Fibroblast of skin of abdomen (primary cell): Measurements from ENCODE around the gene SLC25A1.
"Not testable (repeated sequence)": the region's sequence is repeated elsewhere in the genome, so short reads cannot be mapped to it uniquely, and the experiment has no call there.

ENCODE experiments used
- DNase-seq: peaks from one replicate; pipeline ENCODE4 v3.0.0-alpha.2; 2013

Gene SLC25A1

DNA sequence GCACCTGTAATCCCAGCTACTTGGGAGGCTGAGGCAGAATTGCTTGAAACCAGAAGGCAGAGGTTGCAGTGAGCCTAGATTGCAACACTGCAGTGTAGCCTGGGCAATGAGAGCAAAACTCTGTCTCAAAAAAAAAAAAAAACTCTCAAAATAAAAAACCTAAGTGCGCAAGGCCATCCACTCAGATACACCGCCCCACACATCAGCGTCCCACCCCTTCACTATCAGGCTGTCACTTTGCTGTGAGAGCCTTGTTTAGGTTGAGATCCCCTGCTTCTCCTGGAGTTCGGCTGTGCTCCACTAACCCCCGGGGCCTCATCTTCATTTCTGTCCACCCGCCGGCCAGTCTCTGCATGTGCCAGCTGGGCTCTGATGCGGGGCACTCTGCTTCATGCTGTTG lies 12.1 kb downstream of the SLC25A1 start:
- DNase-seq: no peak

DNA sequence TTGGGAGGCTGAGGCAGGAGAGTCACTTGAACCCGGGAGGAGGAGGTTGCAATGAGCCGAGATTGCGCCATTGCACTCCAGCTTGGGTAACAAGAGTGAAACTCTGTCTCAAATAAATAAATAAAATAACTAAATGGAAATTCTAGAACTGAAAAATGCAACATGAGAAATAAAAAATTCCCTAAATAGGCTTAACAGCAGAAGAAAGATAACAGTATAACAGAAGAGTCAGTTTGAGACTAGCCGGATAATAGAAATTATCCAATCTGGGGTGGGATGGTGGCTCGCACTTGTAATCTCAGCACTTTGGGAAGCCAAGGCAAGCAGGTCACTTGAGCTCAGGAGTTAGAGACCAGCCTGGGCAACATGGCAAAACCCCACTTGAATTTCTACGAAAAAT lies 14.1 kb downstream of the SLC25A1 start:
- DNase-seq: no peak

DNA sequence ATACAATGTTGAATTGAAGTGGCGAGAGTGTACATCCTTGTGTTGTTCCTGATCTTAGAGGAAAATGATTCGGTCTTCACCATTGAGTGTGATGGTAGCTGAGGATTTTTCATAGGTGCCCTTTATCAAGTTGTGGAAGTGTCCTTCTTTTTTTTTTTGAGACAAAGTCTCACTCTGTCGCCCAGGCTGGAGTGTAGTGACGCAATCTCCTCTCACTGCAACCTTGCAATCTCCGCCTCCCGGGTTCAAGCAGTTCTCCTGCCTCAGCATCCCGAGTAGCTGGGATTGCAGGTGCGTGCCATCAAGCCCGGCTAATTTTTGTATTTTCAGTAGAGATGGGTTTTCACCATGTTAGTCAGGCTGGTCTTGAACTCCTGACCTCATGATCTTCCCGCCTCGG lies 19.9 kb downstream of the SLC25A1 start:
- DNase-seq: not testable (repeated sequence)

DNA sequence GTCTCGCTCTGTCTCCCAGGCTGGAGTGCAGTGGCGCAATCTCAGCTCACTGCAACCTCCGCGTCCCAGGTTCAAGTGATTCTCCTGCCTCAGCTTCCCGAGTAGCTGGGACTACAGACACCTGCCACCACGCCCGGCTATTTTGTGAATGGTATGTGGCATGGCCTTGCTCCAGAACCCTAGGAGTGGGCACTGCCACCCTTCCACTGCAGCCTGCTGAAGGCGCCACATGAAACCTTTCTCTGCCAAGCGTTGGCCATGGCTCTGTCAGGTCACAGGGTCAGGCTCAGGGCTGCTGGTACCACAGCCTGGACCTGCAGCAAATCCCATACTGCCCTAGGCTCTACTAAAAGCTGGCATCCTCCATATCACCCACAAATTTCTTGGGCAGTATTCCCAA lies 22.4 kb downstream of the SLC25A1 start:
- not testable (repeated sequence) for DNase-seq

DNA sequence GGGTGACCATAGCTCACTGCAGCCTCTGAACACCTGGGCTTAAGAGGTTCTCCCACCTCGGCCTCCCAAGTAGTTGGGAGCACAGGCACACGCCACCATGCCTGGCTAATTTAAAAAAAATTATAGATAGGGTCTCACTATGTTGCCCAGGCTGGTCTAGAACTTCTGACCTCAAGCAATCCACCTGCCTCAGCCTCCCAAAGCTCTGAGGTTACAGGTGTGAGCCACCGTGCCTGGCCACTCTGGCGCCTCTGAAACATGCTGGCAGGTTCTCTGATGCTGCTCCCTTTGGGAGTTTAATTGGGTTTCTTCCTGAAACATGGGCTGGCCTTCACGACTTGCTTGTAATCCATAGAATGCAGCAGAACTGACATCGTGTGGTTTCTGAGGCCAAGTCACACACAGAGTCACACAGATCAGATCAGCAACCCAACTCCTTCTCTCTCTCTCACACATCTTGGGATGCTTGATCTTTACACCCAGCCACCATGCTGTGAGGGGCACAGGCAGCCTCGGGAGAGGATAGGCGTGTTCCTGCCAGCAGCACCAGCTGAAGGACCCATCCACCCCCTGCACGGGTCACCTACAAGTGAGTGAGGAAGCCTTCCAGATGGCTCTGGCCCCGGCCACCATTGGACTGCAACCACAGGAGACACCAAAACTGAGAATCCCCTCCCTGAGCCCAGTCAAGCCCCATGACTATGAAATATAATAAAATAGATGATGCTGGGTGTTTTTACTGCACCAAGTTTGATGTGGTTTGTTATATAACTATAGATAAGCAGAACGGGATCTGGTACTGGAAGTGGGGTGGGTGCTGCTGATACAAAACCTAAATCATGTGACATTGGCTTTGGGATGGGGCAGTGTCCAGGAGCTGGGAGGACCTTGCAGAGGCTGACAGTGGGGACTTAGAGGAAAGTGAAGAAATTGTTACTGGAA lies 25.3 kb downstream of the SLC25A1 start:
- DNase-seq: no peak

DNA sequence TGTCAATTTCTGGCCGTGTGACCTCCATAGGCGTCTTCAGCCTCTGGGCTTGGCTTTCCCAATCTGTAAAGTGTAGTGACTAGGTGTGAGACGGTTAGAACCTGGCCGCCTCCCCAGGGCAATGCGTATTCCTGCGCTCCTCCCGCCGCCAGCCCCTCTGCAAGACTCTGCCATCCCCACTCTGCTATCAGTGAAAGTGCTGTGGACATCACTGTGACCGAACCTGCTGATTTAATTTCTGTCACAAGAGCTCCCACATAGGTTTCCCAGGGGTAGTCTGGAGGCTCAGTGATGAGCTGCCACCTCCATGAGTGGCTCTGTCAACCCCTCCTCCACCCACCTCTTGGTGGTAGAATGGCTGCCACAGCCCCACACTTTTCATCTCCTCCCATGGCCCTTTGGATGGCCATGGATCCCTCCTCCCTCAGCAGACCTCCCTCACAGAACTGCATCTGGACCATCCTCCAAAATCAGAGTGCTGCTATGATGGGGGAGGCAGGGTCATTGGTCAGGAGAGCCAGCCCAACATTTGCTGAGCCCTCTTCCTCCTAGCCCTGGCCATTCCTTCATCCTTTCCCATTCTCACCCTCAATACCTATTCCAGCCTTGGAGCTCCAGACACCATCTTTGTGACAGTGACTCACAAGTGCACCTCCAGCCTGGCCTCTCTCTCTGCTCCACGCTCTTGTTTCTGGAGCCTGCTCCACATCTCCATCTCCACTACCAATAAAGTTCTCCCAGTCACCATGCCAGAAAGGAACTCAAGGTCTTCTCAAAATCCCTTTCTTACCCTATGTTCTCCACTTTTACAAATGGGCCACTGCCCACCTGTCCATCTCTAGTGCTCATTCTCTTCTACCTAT lies 27.0 kb downstream of the SLC25A1 start:
- no peak for DNase-seq

DNA sequence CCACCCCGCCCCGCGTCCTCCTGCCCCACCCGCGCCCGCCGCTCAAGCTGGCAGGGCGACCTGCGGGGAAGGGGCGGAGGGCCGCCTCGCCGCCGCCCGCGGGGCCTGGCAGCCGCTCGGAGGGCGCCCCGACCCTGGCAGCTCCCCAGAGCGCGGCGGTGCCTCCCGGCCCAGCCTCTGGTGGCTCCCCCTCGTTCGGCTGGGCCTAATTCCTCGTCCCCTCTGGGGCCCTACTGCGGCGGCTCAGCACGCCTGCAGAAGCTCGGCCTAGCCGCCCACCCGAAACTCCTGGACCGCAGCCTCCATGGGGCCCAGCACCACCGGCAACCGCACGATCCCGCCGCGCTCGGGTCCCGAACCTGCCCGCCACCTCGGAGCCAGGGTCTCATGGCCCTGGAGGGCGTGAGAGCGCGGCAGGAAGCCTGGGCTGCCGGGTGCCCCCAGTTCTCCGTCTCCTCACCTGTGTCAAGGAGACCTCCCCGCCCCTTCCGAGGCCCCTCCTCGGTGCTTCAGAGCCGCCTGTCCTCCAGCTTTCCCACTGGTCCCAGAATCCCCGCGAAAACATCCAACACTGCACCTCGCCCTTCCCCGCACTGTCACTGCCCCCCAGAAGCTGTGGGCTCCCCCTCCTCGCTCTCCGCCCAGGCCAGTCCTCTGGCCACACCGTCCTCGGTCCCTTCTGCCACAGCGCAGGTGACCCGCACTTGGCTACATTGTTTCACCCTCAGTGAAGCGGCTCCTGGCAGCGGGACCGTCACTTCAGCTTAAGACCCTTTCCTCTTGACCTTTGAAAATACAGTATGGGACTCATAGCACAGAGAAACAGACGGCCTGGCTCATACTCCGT lies 27.8 kb downstream of the SLC25A1 start:
- no peak for DNase-seq

DNA sequence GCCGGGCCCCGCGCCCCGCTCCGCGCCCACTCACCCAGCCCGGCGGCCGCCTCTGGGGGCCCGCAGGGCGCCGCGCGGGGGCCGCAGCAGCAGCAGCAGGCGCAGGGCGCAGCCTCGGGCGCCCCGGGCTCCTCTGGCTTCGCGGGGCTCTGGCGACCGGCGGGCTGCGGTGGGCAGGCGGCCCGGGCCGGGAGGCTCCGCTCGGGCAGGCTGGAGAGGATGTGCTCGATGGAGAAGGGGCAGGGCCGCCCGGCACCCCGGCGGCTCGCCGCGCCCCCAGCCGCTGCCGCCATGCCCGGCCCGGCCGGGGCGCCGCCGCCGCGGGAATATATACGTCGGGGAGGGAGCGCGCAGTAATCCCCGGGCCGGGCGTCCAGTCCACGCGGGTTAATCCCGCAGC lies 28.5 kb downstream of the SLC25A1 start, which contains the start of gene GSC2:
GSC2 (minus strand) TSS at position 302 of the 400 bp plus-strand sequence; CDS start at position 293, 9 bp downstream.
- DNase-seq: no peak

DNA sequence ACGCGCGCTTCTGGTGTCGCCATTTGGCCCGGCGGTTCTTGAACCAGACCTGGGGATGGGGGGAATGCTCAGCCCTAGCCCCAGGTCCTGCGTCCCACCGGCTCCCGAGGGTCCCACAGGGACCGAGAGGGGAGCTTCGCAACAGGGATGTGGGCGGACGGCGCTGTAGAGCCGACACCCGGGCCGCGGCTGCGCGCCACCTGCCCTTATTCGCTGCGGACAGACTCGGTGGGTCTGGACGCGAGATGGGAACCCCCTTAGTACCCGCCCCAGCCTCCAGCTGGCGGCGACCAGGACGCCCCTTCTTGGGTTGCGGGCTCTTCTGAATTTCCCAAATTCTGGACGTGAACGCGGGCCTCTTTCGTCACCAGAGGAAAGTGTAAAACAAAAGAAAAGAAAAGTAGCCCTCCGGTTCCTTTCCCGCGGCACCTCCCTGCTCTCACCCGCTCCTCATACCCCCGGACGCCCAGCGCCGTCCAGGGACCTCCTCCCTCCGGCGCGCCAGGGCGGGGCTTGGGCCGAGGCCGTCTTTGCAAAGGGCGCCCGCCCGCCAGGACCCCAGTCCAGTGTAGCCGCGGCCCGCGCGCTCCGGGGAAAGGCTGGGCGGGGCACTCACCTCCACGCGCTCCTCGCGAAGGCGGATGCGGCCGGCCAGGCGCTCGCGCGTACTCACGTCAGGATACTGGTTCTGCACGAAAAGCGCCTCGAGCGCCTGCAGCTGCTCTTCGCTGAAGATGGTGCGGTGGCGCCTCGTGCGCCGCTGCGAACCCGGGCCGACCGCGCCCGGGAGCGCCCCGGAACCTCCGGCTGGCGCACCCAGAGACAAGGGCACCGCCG lies 29.3 kb downstream of the SLC25A1 start:
- DNase-seq: no peak

DNA sequence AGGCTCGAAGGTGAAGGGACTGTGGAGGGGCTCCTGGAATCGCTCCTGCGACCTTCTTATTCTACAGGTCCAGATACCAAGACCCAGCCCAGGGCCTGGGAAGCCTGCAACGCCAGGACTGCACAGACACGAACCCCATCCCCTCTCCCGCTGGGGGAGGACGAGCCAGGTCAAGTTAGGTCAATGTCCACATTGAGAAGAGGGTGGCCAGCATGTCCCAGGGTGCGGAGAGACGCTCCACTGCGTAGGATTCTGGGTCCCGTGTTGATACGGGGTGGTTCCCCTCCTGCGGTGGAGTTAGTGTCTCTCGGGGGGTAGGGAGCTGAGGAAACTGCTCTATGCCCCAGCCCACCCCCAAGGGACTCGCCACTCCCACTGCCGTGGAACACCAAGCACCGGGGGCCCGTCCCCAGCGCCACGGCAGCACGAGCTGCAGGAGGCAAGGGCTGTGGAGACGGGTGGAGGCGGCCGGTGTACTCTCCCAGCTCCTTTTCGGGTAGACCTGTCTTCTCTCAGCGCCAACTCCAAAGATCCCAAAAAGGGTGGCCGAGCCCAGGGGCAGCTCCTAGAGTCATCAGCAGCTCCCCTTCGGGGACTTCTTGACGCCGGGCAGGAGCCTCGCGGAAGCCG lies 30.0 kb downstream of the SLC25A1 start:
- no peak for DNase-seq

DNA sequence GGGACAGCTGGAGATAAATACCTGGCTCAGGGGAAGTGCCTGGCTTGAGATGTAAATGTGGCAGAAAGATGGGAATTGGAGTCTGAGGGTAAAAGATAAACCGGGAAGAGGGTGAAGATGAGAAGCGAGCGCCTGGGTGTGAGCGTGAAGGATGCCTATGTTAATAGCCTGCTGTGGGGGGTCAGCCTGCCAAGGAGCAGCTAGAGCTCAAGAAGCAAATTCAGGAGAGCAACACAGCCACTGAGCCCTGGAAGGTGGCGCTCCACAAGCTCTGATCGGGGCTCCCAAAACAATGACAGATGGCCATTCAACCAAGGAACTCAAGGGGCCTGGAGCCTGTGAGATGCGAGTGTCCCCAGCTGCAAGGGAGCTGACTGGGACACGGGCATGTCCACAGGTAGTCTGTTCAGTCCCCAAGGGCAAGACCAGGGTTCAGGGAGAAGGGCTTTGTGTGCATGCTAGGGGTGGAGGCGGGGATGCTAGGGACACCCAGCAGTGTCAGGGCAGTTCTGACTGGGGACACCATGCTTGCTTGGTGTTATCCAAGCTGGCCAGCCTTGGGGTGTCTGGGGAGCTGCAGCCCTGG lies 31.2 kb downstream of the SLC25A1 start:
- no peak for DNase-seq

DNA sequence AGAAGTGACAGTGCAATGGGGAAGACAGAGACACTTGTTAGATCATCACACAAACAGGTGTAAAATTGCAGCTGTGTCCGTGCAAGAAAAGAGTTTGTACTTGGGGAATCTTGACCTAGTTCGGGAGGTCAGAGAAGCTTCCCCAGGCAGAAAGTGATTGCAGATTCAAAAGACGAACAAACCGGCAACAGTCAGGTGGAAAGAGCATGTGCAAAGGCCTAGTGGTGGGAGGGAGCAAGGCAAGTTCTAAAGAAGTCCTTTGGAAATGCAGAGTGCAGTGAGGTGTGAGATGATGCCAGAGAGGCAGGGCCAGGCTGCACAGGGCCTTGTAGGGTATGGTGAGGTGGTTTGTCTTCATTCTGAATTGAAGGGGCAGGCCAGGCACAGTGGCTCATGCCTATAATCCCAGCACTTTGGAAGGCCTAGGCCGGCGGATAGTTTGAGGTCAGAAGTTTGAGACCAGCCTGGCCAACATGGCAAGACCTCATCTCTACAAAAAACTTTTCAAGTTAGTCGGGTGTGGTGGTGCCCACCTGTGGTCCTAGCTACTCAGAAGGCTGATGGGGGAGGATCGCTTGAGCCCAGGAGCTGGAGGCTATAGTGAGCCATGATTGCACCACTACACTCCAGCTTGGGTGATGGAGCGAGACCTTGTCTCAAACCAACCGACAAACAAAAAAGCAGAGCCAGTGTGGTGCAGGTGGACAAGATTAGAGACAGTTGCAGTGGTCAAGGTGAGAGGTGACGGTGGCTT lies 32.1 kb downstream of the SLC25A1 start:
- DNase-seq: no peak

DNA sequence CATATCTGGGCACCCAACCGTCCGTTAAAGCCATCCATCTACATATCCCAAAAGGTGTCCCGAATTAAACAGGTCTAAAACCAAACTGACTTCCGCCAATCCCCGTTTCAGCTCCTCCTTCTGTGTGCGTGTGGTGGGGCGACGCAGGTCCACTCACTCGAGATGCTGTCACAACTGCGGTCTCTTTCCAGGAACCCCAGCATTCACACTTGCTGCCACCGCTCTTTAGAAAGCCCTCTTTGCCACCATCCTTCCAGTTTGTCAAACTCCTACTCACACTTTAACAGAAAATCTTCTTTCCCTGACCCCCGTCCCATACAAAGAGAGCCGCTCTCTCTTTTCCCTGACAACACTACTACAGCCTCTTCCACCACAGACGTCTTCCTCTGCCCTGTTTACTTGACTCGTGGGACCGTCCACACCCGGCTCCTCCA lies 34.6 kb downstream of the SLC25A1 start:
- DNase-seq: no peak

DNA sequence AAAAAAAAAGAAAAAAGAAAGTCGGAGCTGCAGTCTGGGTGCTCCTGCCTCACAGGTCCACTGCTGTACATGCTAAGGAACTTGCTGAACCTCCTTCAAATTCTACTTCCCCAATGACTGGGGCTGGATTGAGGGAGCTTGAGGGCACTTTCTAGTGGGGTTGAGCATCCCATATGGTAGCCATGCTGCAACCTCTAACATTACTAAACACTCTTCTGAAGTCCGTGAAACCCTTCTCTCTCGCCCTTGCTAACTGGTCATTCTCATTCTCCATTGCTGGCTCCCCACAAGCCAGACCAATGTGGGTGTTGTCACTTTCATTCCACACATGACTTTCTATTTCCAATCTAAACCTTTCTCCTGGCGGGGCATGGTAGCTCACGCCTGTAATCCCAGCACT lies 35.3 kb downstream of the SLC25A1 start:
- no peak for DNase-seq

DNA sequence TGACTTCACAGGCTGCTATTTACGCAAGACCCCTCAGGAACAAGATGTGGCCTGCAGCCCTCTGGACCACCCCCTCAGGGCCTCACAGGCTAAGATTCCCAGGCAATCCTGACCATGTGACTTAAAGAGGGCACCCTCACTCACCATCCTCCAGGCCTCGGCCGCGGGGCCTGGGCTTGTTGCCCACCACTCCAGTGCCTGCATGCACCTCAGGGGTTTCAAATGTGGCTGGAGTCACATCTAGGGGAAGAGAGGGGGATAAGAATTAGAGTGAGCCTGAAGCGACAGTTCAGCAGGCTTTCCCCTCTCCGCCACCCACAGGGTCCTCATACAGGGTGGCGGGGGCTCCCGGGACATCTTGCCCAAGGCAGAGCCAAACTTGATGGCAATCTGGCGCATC lies 36.1 kb downstream of the SLC25A1 start:
- DNase-seq: no peak

DNA sequence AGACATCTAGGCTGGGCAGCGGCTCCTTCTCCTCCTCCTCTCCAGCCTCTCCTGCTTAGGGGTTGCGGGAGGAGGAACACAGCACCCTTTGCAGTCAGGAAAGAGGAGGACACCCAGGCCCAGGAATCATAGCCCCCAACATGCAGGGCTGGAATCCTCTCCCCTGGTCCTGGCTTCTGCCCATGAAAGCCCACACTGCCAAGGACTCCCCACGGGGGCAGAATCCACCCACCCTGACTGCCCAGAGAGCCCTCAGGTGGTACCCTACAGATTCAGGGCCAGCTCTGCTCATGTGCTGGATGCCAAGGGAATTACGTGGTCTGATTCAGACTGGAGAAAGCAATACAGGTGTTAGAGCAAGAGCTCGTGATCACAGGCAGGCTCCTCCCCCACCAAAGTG lies 38.6 kb downstream of the SLC25A1 start:
- no peak for DNase-seq

DNA sequence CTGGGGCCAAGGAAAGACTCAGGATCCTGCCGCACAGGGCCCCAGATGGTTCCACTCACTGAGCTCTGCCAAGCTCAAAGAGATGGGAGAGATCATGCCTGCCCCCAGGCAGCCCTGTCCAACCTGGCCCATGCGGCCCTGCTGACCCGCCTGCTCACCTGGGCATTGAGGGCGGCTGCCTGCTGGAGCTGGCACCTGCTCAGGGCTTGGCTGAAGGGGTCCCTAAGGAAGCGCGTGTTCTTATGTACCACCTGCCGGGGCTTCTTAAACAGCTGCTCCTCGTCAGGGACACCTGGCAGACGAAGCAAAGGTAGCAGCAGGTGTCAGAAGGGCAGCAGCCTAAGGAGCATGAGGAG lies 39.6 kb downstream of the SLC25A1 start:
- DNase-seq: no peak

DNA sequence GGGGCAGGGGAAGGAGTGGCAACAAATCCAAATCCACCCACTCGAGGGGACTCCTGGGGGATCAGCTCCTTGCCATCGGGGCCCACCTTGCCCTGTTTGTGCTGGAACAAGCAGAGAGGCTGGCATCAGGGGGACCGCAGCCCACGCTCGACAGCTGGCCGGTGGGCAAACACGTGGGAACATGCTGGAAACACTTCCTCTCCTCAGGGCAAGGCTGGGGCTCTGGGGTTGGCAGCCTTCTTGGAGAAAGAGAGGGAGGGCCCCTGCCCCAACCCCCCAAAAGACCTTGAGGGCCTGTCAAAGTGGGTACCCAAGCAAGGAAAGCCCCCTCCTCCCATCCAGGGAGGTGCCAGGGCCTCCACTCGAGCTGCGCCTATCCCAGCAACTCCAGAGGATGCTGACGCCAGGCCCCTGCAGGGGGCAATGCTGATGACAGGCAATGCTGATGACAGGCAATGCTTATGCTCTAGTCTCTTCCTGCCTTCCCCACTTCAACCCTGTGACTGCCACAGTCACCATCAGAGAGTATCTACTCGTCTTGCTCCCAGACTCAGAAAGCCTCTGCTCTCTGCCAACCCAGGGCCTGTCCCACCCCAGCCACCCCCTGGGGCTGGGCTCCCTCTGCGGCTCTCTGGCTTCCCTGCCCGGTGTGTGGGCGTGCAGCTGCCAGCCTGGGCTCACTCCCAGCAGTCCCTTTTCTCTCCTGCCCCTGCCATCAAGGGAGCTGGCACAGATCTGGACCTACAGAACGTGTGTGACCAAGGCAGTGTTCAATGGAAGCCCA lies 40.1 kb downstream of the SLC25A1 start:
- DNase-seq: no peak
